Tibial nerve (tissue), 4 donors: ENCODE results near the gene MBNL2.

Experiments used
- CTCF ChIP-seq, 5 experiments: fragments of 200-600 bp in 3 of 5; fragments of 450-650 bp in 2 of 5; sonication (generic) in 3 of 5; IDR thresholded peaks; one replicate each; pipeline ENCODE4 v1.5.1; 2016 to 2019; ENCODE audit warnings: antibody characterized with exemption in 5 of 5, mild to moderate bottlenecking in 3 of 5, moderate library complexity in 2 of 5
- EP300 ChIP-seq, 2 donors: sonication (generic); formaldehyde crosslinking; IDR thresholded peaks; one replicate each; pipeline ENCODE4 v1.6.1; 2017; ENCODE audit warnings: antibody characterized with exemption in 2 of 2, mild to moderate bottlenecking in 1 of 2
- POLR2A ChIP-seq, 2 donors: fragments of 450-650 bp; IDR thresholded peaks; one replicate each; pipeline ENCODE4 v1.6.1; 2017; ENCODE audit warnings: antibody characterized with exemption in 2 of 2, mild to moderate bottlenecking in 2 of 2, moderate library complexity in 2 of 2

GRCh38 chr13:97432232-97432916, 210.2 kb downstream of the MBNL2 start:
- no peak for TF ChIP-seq POLR2A (IDR thresholded peaks at IDR 0.05)
- TF ChIP-seq CTCF (IDR thresholded peaks at IDR 0.05): no peak
- TF ChIP-seq EP300 (IDR thresholded peaks at IDR 0.05): no peak
